DMS53 treated with DMSO at 0.1 percent for 48 hours (cell line): ENCODE results near the gene GALM.
"Not testable (repeated sequence)": the region's sequence is repeated elsewhere in the genome, so short reads cannot be mapped to it uniquely, and the experiment has no call there.

Experiments used
- DNase-seq: peaks from one replicate; lab custom pipeline; 2025; ENCODE audit not compliant: unreplicated experiment; lab: John Stamatoyannopoulos, UW

GALM gene

GRCh38 chr2:38755891-38756290 lies 90.0 kb downstream of the GALM start:
- DNase-seq = not testable (repeated sequence)

- no peak for DNase-seq
These were observed 97.3 kb downstream of the GALM start for GRCh38 chr2:38763228-38763627.

DNA sequence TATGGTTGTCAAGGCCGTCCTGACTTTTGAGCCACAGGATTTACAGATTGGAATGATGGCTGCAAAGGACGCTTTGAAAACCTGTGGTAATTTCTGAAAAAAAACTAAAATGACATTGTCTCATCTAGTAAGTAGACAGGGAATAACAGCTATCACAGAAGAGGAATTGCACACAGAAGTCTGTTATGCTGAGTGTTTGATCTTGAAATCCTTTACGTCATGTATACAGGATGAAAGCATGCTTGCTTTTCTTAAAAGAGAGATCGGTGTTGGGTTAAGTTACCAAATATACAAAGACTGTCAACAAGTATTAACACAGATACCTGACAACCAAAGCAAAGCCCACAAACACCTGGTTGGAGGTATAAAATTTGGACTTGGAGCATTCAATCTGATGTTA lies 97.8 kb downstream of the GALM start:
- DNase-seq = peak; percentile 14

DNA sequence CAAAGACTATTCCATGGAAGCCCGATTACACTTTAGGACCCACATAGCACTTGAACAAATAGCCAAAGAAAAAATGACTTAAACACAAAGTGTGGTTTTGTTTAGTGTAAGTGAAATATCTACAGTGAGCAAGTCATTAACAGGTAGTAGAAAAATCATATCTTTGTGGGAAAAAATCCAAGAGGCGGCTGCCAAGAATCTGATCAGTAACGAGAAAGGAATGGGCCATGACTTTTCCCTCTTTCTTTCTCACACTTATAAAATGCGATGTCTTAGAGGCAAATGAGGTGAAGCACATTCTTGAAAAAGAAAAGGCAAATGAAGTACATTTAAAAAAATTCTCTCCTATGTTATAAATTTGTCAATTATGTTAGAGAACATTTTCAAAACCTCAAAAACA lies 99.2 kb downstream of the GALM start:
- DNase-seq = no peak

- DNase-seq = no peak
These were observed 99.6 kb downstream of the GALM start for GRCh38 chr2:38765551-38765950.

GRCh38 chr2:38771632-38772031 lies 105.7 kb downstream of the GALM start:
- no peak for DNase-seq

DNA sequence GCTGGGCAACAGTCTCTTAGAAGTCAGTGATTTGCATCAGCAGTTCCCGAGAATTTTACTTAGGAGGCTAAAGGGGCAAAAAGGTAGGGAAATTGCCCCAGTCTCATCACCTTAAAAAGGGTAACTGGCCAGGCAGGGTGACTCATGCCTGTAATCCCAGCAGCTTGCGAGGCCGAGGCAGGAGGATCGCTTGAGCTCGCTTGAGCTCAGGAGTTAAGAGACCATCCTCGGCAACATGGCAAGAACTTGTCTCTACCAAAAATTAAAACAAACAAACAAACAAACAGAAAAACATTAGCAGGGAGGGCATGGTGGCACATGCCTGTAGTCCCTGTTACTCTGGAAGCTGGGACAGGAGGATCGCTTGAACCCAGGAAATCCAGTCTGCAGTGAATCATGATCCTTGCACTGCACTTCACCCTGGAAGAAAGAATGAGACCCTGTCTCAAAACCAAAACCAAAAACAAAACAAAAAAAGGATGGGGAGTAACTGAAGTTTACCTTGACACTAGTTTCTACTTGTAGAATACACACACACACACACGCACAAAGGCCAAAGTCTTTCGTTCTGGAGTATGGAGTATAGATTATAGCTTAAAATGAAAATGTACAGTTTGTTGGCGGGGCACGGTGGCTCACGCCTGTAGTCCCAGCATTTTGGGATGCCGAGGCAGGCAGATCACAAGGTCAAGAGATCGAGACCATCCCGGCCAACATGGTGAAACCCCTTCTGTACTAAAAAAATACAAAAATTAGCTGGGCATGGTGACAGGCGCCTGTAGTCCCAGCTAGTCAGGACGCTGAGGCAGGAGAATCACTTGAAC lies 109.4 kb downstream of the GALM start:
- no peak for DNase-seq

- no peak for DNase-seq
These were observed 110.0 kb downstream of the GALM start for GRCh38 chr2:38775921-38776225.

DNA sequence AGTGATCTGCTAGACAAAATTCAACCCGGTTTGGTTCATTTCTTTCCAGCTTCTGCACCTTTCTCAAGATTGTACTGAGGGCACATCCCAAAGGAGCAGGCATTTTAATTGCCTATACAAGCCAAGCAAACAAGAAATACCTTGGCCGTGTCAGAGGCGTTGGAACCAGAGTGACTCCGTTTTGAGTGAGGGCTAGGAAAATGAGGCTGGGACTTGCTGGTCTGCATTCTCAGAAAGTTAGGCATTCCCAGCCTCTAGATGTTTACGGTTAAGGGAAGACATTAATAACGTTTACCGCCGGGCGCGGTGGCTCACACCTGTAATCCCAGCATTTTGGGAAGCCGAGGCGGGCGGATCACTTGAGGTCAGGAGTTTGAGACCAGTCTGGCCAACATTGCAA lies 110.6 kb downstream of the GALM start:
- no peak for DNase-seq

DNA sequence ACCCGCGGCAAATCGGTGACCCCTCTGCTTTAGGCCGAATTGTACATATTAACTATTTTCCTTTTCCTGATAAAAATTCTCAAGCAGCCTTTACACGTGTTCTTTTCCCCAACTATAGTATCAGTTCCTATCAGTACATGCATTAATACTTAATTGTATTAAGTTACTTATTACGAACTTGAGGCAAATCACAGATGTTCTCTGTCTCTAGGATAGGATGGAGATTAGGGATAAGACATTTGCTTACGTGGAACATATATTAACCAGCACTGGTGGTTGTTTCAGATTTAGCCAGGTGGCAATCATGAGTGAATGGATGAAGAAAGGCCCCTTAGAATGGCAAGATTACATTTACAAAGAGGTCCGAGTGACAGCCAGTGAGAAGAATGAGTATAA lies 112.8 kb downstream of the GALM start:
- no peak for DNase-seq

GRCh38 chr2:38783586-38783985 lies 117.7 kb downstream of the GALM start:
- no peak for DNase-seq
